B cell (primary cell): ENCODE results near the gene ARHGAP25. TPM values are rescaled to one million over a fixed set of nuclear protein-coding genes. Genes with fewer than 3 reads are reported as not detected.

Experiments
- ATAC-seq: fragments of 200-7000 bp; cut with Tn5 transposase; one replicate; pipeline ENCODE4 v1.10.0; 2021; ENCODE audit warnings: low read depth, mild to moderate bottlenecking, moderate number of reproducible peaks, moderate library complexity
- CTCF ChIA-PET: fragments of 350-600 bp; sonication (Branson Sonifier 250); formaldehyde crosslinking; loops from one replicate; lab custom pipeline; 2021; ENCODE audit warnings: antibody characterized with exemption, inconsistent platforms; lab: Charles Lee
- POLR2A ChIA-PET: fragments of 350-600 bp; sonication (Branson Sonifier 250); formaldehyde crosslinking; loops from one replicate; lab custom pipeline; 2021; ENCODE audit warnings: antibody characterized with exemption; lab: Charles Lee
- DNase-seq: peaks from one replicate; pipeline ENCODE4 v3.0.0; 2013
- H2AFZ ChIP-seq: 2 replicates; pipeline ENCODE4 v1.6.1; 2012; ENCODE audit warnings: mild to moderate bottlenecking, low read depth, low read length; ENCODE audit not compliant: insufficient read depth, poor library complexity, severe bottlenecking
- H3K27ac ChIP-seq, 2 donors: 1 replicate in 1 of 2; 2 replicates in 1 of 2; pipeline ENCODE4 v1.5.1; 2012 to 2013; ENCODE audit warnings: low read length in 2 of 2, mild to moderate bottlenecking in 2 of 2, moderate library complexity in 1 of 2
- H3K27me3 ChIP-seq, 4 experiments: fragments of 200-600 bp in 1 of 4; sonication (generic) in 1 of 4; replicated peaks in 1 of 4; 1 replicate in 2 of 4; 2 replicates in 2 of 4; pipeline versions ENCODE4 v1.6.1 to v1.7.0; 2013 to 2016; ENCODE audit warnings: low read length in 3 of 4, mild to moderate bottlenecking in 2 of 4, mixed read lengths in 1 of 4, moderate library complexity in 1 of 4; ENCODE audit not compliant: insufficient read depth in 4 of 4, control insufficient read depth in 3 of 4; ENCODE audit errors: control extremely low read depth in 1 of 4
- H3K36me3 ChIP-seq, 2 experiments: replicated peaks in 1 of 2; 1 replicate in 1 of 2; 2 replicates in 1 of 2; pipeline versions ENCODE4 v1.6.1 to v1.7.1; 2013; ENCODE audit warnings: low read length in 1 of 2; ENCODE audit not compliant: insufficient read depth in 2 of 2, control insufficient read depth in 1 of 2; ENCODE audit errors: control extremely low read depth in 1 of 2, extremely low read depth in 1 of 2
- H3K4me1 ChIP-seq, 2 donors: fragments of 200-600 bp in 1 of 2; sonication (generic) in 1 of 2; 1 replicate in 1 of 2; 2 replicates in 1 of 2; pipeline versions ENCODE4 v1.5.1 to v1.6.1; 2013 to 2017; ENCODE audit warnings: low read length in 2 of 2; ENCODE audit not compliant: control insufficient read depth in 2 of 2, insufficient read depth in 2 of 2
- H3K4me2 ChIP-seq: replicated peaks from 2 replicates; pipeline ENCODE3; 2012; ENCODE audit warnings: mild to moderate bottlenecking, low read depth, low read length; ENCODE audit not compliant: poor library complexity, severe bottlenecking
- H3K4me3 ChIP-seq, 5 experiments: fragments of 200-600 bp in 1 of 5; sonication (generic) in 1 of 5; 1 replicate in 3 of 5; 2 replicates in 2 of 5; pipeline versions ENCODE4 v1.5.1 to v1.7.0; 2011 to 2016; ENCODE audit warnings: low read length in 4 of 5, mild to moderate bottlenecking in 4 of 5, low read depth in 2 of 5, control low read depth in 1 of 5, moderate library complexity in 1 of 5; ENCODE audit not compliant: insufficient read depth in 1 of 5; ENCODE audit errors: control extremely low read depth in 1 of 5, extremely low read depth in 1 of 5
- H3K79me2 ChIP-seq: fragments of 200-600 bp; sonication (generic); one replicate; pipeline ENCODE4 v1.6.0; 2016; ENCODE audit warnings: low read length; ENCODE audit not compliant: control insufficient read depth, insufficient read depth
- H3K9ac ChIP-seq: fragments of 200-600 bp; sonication (generic); 2 replicates; pipeline ENCODE4 v1.6.1; 2017; ENCODE audit warnings: mild to moderate bottlenecking, low read length, moderate library complexity
- H3K9me3 ChIP-seq, 3 donors: one replicate each; pipeline versions ENCODE4 v1.6.1 to v1.7.1; 2013; ENCODE audit warnings: low read length in 2 of 3; ENCODE audit not compliant: control insufficient read depth in 2 of 3, insufficient read depth in 1 of 3; ENCODE audit errors: control extremely low read depth in 1 of 3
- H4K20me1 ChIP-seq: 2 replicates; pipeline ENCODE4 v1.6.0; 2012; ENCODE audit warnings: mild to moderate bottlenecking, low read length; ENCODE audit not compliant: insufficient read depth, control insufficient read depth, poor library complexity, severe bottlenecking
- H3K27ac Mint-ChIP-seq: one replicate; pipeline ENCODE4 v1.8.0; 2021; ENCODE audit warnings: mixed read lengths
- H3K27me3 Mint-ChIP-seq: one replicate; pipeline ENCODE4 v1.8.0; 2021; ENCODE audit warnings: mixed read lengths
- H3K4me1 Mint-ChIP-seq: one replicate; pipeline ENCODE4 v1.8.0; 2021; ENCODE audit warnings: mixed read lengths
- H3K4me3 Mint-ChIP-seq: one replicate; pipeline ENCODE4 v1.8.0; 2021; ENCODE audit warnings: mixed read lengths
- H3K9me3 Mint-ChIP-seq: one replicate; pipeline ENCODE4 v1.8.0; 2022; ENCODE audit warnings: mixed read lengths; ENCODE audit not compliant: insufficient read depth
- EZH2 ChIP-seq: IDR thresholded peaks from 2 replicates; pipeline ENCODE4 v1.6.1; 2012; ENCODE audit warnings: borderline replicate concordance, low read depth, mild to moderate bottlenecking, moderate library complexity, low read length; ENCODE audit not compliant: insufficient read depth, poor library complexity, severe bottlenecking
- WGBS: methylation state at CpG from one replicate; pipeline ENCODE4 v1.1.5; 2013; ENCODE audit warnings: missing lambda C conversion rate; ENCODE audit not compliant: insufficient coverage; 5-methylcytosine and 5-hydroxymethylcytosine counted together
- intact Hi-C: fragments of 100-400 bp; cut with micrococcal nuclease; formaldehyde crosslinking; loops from one replicate; pipeline ENCODE4 v1.10.0; 2022
- polyA plus RNA-seq: library from polyadenylated mRNA; depleted of rRNA; stranded (reverse); fragments of >200 nt; gene quantifications from 2 replicates; pipeline ENCODE4 v1.2.3, GENCODE V29; 2012
- total RNA-seq, 2 donors: library from RNA; stranded (reverse); fragments of 120-200 nt in 1 of 2; gene quantifications; 1 replicate in 1 of 2; 2 replicates in 1 of 2; pipeline versions ENCODE4 v1.2.3 to v1.2.4, GENCODE V29; 2013 to 2022
- TF ChIP-seq, protein P1 (sequence below): fragments of 200-600 bp; IDR thresholded peaks from one replicate; pipeline ENCODE4 v1.8.0; 2022; ENCODE audit warnings: antibody characterized with exemption, mild to moderate bottlenecking

Gene ARHGAP25
- total and polyA plus RNA-seq, 2 donors (not counting 1 experiment from before 2014, with no cell fraction given): 97.9 to 207 TPM

DNA sequence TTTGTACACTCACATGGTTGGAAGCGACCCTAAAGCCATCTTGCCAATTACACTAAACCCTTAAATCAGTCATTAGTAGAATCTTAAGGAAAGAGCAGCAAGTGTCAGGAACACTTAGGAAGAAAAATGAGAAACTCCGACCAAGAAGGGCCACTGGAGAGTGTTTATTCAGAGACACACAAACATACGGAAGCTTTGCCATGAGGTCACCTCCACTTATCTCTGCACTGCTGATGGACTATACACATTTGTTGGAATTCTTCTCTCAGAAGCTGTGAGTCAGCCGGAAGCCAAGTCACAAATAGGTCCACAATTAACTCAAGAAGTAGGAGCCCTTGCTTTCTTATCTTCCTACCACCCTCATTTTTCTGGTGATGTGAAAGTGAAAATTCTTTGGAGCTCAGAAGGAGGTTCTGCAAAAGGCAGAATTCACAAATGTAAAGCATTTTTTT is 115.0 kb downstream of the ARHGAP25 start:
- Histone ChIP-seq H3K9me3 (no peaks in the 10 kb centered on the region), H3K79me2 (no peaks in the 10 kb centered on the region), H2AFZ (no peak overlapping the region), H3K4me1 (no peaks in the 10 kb centered on the region), H3K27ac (no peak overlapping the region), H3K27me3 (peaks cover 0 to 7% (median 0%) of the 10 kb centered on the region in 4 experiments), H4K20me1 (no peaks in the 10 kb centered on the region), H3K4me3 (no peak overlapping the region), H3K9ac (no peak overlapping the region), H3K4me2 (no peak overlapping the region), H3K36me3 (no peaks in the 10 kb centered on the region)
- Mint-ChIP-seq H3K4me3 (no peak overlapping the region), H3K27ac (no peak overlapping the region), H3K4me1 (no peaks in the 10 kb centered on the region), H3K9me3 (no peaks in the 10 kb centered on the region), H3K27me3 (peaks cover 18% of the 10 kb centered on the region)
- TF ChIP-seq EZH2: no peak
- TF ChIP-seq, protein P1, sequence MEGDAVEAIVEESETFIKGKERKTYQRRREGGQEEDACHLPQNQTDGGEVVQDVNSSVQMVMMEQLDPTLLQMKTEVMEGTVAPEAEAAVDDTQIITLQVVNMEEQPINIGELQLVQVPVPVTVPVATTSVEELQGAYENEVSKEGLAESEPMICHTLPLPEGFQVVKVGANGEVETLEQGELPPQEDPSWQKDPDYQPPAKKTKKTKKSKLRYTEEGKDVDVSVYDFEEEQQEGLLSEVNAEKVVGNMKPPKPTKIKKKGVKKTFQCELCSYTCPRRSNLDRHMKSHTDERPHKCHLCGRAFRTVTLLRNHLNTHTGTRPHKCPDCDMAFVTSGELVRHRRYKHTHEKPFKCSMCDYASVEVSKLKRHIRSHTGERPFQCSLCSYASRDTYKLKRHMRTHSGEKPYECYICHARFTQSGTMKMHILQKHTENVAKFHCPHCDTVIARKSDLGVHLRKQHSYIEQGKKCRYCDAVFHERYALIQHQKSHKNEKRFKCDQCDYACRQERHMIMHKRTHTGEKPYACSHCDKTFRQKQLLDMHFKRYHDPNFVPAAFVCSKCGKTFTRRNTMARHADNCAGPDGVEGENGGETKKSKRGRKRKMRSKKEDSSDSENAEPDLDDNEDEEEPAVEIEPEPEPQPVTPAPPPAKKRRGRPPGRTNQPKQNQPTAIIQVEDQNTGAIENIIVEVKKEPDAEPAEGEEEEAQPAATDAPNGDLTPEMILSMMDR: no peak
- DNase-seq (no peak), ATAC-seq (no peak)
- intact Hi-C loops: no loop called here
- 100% methylated on average over 1 of the region's 4 CpGs for WGBS
- ChIA-PET CTCF (interaction anchor here (1.5 to 2.3 kb wide), 3 partner anchors 11 to 141 kb away, joined by 5 to 11 read pairs (median 5); no protein-coding TSS in a partner anchor), POLR2A (no interaction called here)

GRCh38 chr2:68850524-68850923 is 115.9 kb downstream of the ARHGAP25 start:
- no peak overlapping the region for H3K4me3 Mint-ChIP-seq
- H3K27ac ChIP-seq: no peak overlapping the region
- H4K20me1 ChIP-seq: no peaks in the 10 kb centered on the region
- WGBS: 91% methylated on average over 2 of the region's 3 CpGs
- no peak overlapping the region for H3K9ac ChIP-seq
- H3K36me3 ChIP-seq: no peaks in the 10 kb centered on the region
- POLR2A ChIA-PET: no interaction called here
- no peaks in the 10 kb centered on the region for H3K4me1 Mint-ChIP-seq
- no peak overlapping the region for H2AFZ ChIP-seq
- intact Hi-C loops: no loop called here
- peaks cover 0 to 7% (median 0%) of the 10 kb centered on the region in 4 experiments for H3K27me3 ChIP-seq
- no peak overlapping the region for H3K27ac Mint-ChIP-seq
- CTCF ChIA-PET: interaction anchor here (1.5 to 1.6 kb wide), 2 partner anchors 142 to 144 kb away, joined by 3 to 5 read pairs; no protein-coding TSS in a partner anchor
- H3K4me3 ChIP-seq: no peak overlapping the region
- TF ChIP-seq EZH2: no peak
- TF ChIP-seq, protein P1: no peak
- no peaks in the 10 kb centered on the region for H3K9me3 ChIP-seq
- DNase-seq (no peak), ATAC-seq (no peak)
- H3K27me3 Mint-ChIP-seq: peaks cover 15% of the 10 kb centered on the region
- H3K4me2 ChIP-seq: no peak overlapping the region
- H3K9me3 Mint-ChIP-seq: no peaks in the 10 kb centered on the region
- H3K4me1 ChIP-seq: no peaks in the 10 kb centered on the region
- no peaks in the 10 kb centered on the region for H3K79me2 ChIP-seq
